Liver (tissue), 9 donors: ENCODE data around the gene HDAC3. TPM values are rescaled to one million over a fixed set of nuclear protein-coding genes. Genes with fewer than 3 reads are reported as not detected.

Experiments used
- DNase-seq: peaks from one replicate; pipeline ENCODE4 v3.0.0-alpha.2; 2017; ENCODE audit warnings: low spot score
- H3K27ac ChIP-seq, 2 donors: one replicate each; pipeline ENCODE4 v1.7.0; 2013; ENCODE audit warnings: inconsistent platforms in 2 of 2, low read length in 2 of 2, control low read depth in 1 of 2, low read depth in 1 of 2, mild to moderate bottlenecking in 1 of 2
- H3K27me3 ChIP-seq, 4 donors: one replicate each; pipeline versions ENCODE4 v1.6.1 to v1.7.0; 2013; ENCODE audit warnings: low read length in 3 of 4, inconsistent platforms in 1 of 4, mild to moderate bottlenecking in 1 of 4, moderate library complexity in 1 of 4; ENCODE audit not compliant: control insufficient read depth in 4 of 4, insufficient read depth in 4 of 4
- H3K36me3 ChIP-seq, 4 donors: one replicate each; pipeline versions ENCODE4 v1.6.1 to v1.7.0; 2013; ENCODE audit warnings: low read length in 3 of 4, mild to moderate bottlenecking in 3 of 4, low read depth in 1 of 4, moderate library complexity in 1 of 4; ENCODE audit not compliant: control insufficient read depth in 4 of 4, insufficient read depth in 3 of 4
- H3K4me1 ChIP-seq, 4 donors: one replicate each; pipeline versions ENCODE4 v1.6.1 to v1.7.0; 2013; ENCODE audit warnings: low read length in 3 of 4, mild to moderate bottlenecking in 3 of 4, moderate library complexity in 1 of 4; ENCODE audit not compliant: control insufficient read depth in 4 of 4, insufficient read depth in 4 of 4
- H3K4me3 ChIP-seq, 3 donors: one replicate each; pipeline versions ENCODE4 v1.6.1 to v1.7.0; 2013; ENCODE audit warnings: low read length in 3 of 3, control low read depth in 1 of 3, low read depth in 1 of 3, mild to moderate bottlenecking in 1 of 3
- H3K9ac ChIP-seq, 2 donors: one replicate each; pipeline ENCODE4 v1.7.0; 2013; ENCODE audit warnings: low read length in 2 of 2, mild to moderate bottlenecking in 2 of 2, moderate library complexity in 2 of 2, control low read depth in 1 of 2, low read depth in 1 of 2
- H3K9me3 ChIP-seq, 4 donors: one replicate each; pipeline versions ENCODE4 v1.6.1 to v1.7.0; 2013; ENCODE audit warnings: low read length in 3 of 4; ENCODE audit not compliant: control insufficient read depth in 4 of 4
- ATF3 ChIP-seq: IDR thresholded peaks from 2 replicates; pipeline ENCODE4 v1.6.1; 2016; ENCODE audit warnings: antibody characterized with exemption
- EGR1 ChIP-seq, 2 donors: IDR thresholded peaks; 2 replicates each; pipeline ENCODE4 v1.6.1; 2016 to 2018; ENCODE audit warnings: antibody characterized with exemption in 2 of 2, low read depth in 2 of 2
- FOXA1 ChIP-seq: IDR thresholded peaks from 2 replicates; pipeline ENCODE4 v1.6.1; 2016; ENCODE audit warnings: antibody characterized with exemption
- FOXA2 ChIP-seq: IDR thresholded peaks from 2 replicates; pipeline ENCODE4 v1.6.1; 2016; ENCODE audit warnings: antibody characterized with exemption
- GABPA ChIP-seq, 2 donors: IDR thresholded peaks in 1 of 2; conservative IDR thresholded peaks in 1 of 2; 2 replicates each; pipeline ENCODE4 v1.6.1; 2016; ENCODE audit warnings: antibody characterized with exemption in 2 of 2, mild to moderate bottlenecking in 1 of 2, moderate library complexity in 1 of 2
- HNF4A ChIP-seq, 2 donors: conservative IDR thresholded peaks; 2 replicates each; pipeline ENCODE4 v1.6.1; 2016; ENCODE audit warnings: antibody characterized with exemption in 2 of 2, mild to moderate bottlenecking in 2 of 2
- HNF4G ChIP-seq: IDR thresholded peaks from 2 replicates; pipeline ENCODE4 v1.6.1; 2016; ENCODE audit warnings: antibody characterized with exemption
- JUND ChIP-seq, 2 donors: IDR thresholded peaks; 2 replicates each; pipeline ENCODE4 v1.6.1; 2016; ENCODE audit warnings: antibody characterized with exemption in 2 of 2
- NR2F2 ChIP-seq: IDR thresholded peaks from 2 replicates; pipeline ENCODE4 v1.6.1; 2016; ENCODE audit warnings: antibody characterized with exemption
- RAD21 ChIP-seq, 2 donors: IDR thresholded peaks; 2 replicates each; pipeline ENCODE4 v1.6.1; 2016; ENCODE audit warnings: antibody characterized with exemption in 2 of 2, mild to moderate bottlenecking in 2 of 2
- REST ChIP-seq: IDR thresholded peaks from 2 replicates; pipeline ENCODE4 v1.6.1; 2016; ENCODE audit warnings: antibody characterized with exemption, mild to moderate bottlenecking
- RXRA ChIP-seq, 2 donors: IDR thresholded peaks; 2 replicates each; pipeline ENCODE4 v1.6.1; 2017 to 2018; ENCODE audit warnings: antibody characterized with exemption in 2 of 2, mild to moderate bottlenecking in 1 of 2
- SP1 ChIP-seq: IDR thresholded peaks from 2 replicates; pipeline ENCODE4 v1.6.1; 2018; ENCODE audit warnings: antibody characterized with exemption, mild to moderate bottlenecking
- TAF1 ChIP-seq: conservative IDR thresholded peaks from 2 replicates; pipeline ENCODE4 v1.6.1; 2016; ENCODE audit warnings: antibody characterized with exemption, mild to moderate bottlenecking
- YY1 ChIP-seq: IDR thresholded peaks from 2 replicates; pipeline ENCODE4 v1.6.1; 2016; ENCODE audit warnings: antibody characterized with exemption, mild to moderate bottlenecking
- ZBTB33 ChIP-seq: IDR thresholded peaks from 2 replicates; pipeline ENCODE4 v1.6.1; 2016; ENCODE audit warnings: antibody characterized with exemption
- WGBS: extraction: QIAGEN DNeasy Blood & Tissue Kit; methylation state at CpG from one replicate; pipeline ENCODE4 v1.1.7; 2013; 5-methylcytosine and 5-hydroxymethylcytosine counted together
- polyA plus RNA-seq, 2 donors: library from polyadenylated mRNA; stranded (reverse) in 1 of 2; unstranded in 1 of 2; fragments of 200-250 nt in 1 of 2; fragments of >200 nt in 1 of 2; fragmentation: Nextera tagmentation in 1 of 2; extraction: Ambion mirVana in 1 of 2; gene quantifications; one replicate each; pipeline versions ENCODE4 v1.2.1 to v1.2.3, GENCODE V29; 2013 to 2015
- total RNA-seq, 2 donors: library from RNA; depleted of rRNA; stranded (reverse); fragments of >200 nt; gene quantifications; one replicate each; pipeline ENCODE4 v1.2.3, GENCODE V29; 2014
- TF ChIP-seq, protein P1 (sequence below): IDR thresholded peaks from 2 replicates; pipeline ENCODE4 v1.6.1; 2016; ENCODE audit warnings: antibody characterized with exemption
- TF ChIP-seq, protein P2 (sequence below): fragments of 150-350 bp; IDR thresholded peaks from 2 replicates; pipeline ENCODE4 v1.5.1; 2017; ENCODE audit warnings: improper control_type of control experiment, low read depth, low read length; ENCODE audit not compliant: missing input control
- donor health status: healthy.
- donor health status: healthy.
- donor health status: healthy.
- donor health status: healthy.
- donor health status: healthy.

The HDAC3 gene
- total and polyA plus RNA-seq, 4 donors, result 20.1 to 45.3 (median 35.1) TPM

DNA sequence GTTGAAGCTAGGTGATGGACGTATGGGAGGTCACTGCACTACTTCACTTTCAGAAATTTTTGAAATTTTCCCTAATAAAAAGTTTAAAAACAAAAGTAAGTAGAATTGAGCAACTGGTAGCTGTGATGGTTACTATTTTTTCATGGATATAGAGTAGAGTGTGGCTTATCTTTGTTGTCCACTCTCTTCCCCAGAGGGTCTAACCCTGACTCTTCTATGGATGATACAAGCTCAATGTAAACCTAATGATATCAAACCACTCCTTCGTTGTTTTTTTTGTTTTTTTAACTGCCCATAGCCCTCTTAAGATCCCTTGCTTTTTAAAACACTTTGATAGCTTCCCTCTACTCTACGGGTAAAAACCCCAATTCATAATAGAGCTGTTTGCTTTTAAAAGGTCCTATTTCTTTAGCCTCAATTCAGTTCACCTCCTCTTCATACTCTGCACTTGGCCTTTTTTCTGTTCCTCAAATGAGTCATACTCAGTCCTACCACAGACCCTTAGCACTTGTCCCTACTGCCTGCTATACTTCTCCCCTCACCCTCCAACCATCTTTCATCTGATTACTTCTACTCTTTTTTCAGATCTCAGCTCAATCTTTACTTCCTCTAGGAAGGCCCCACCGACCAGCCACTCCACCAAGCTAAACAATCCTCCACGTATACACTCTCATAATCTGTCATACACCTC is 2.6 kb downstream of the HDAC3 start:
- H3K36me3 ChIP-seq, result peaks cover 0 to 12% (median 6%) of the 10 kb centered on the region in 4 donors
- TF ChIP-seq, protein P1, sequence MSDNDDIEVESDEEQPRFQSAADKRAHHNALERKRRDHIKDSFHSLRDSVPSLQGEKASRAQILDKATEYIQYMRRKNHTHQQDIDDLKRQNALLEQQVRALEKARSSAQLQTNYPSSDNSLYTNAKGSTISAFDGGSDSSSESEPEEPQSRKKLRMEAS, result no peak
- TF ChIP-seq YY1 (no peak), RAD21 (IDR thresholded peaks at IDR 0.05) (no peak), HNF4G (no peak), SP1 (no peak), RXRA (IDR thresholded peaks at IDR 0.05) (no peak), FOXA1 (no peak), GABPA (IDR thresholded peaks at IDR 0.05 in 1 of 2, conservative IDR thresholded peaks at IDR 0.05 in 1 of 2) (no peak), FOXA2 (no peak), JUND (IDR thresholded peaks at IDR 0.05) (no peak), NR2F2 (no peak), ATF3 (no peak), TAF1 (no peak), HNF4A (conservative IDR thresholded peaks at IDR 0.05) (no peak)
- TF ChIP-seq, protein P2, sequence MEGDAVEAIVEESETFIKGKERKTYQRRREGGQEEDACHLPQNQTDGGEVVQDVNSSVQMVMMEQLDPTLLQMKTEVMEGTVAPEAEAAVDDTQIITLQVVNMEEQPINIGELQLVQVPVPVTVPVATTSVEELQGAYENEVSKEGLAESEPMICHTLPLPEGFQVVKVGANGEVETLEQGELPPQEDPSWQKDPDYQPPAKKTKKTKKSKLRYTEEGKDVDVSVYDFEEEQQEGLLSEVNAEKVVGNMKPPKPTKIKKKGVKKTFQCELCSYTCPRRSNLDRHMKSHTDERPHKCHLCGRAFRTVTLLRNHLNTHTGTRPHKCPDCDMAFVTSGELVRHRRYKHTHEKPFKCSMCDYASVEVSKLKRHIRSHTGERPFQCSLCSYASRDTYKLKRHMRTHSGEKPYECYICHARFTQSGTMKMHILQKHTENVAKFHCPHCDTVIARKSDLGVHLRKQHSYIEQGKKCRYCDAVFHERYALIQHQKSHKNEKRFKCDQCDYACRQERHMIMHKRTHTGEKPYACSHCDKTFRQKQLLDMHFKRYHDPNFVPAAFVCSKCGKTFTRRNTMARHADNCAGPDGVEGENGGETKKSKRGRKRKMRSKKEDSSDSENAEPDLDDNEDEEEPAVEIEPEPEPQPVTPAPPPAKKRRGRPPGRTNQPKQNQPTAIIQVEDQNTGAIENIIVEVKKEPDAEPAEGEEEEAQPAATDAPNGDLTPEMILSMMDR, result no peak
- H3K27ac ChIP-seq, result no peak overlapping the region
- H3K9me3 ChIP-seq, result no peaks in the 10 kb centered on the region
- no peaks in the 10 kb centered on the region for H3K27me3 ChIP-seq
- WGBS, result 82% methylated on average over 5 of the region's 5 CpGs
- H3K9ac ChIP-seq, result no peak overlapping the region
- H3K4me3 ChIP-seq, result no peak overlapping the region
- DNase-seq, result no peak
- peaks cover 9 to 32% (median 26%) of the 10 kb centered on the region in 4 donors for H3K4me1 ChIP-seq

DNA sequence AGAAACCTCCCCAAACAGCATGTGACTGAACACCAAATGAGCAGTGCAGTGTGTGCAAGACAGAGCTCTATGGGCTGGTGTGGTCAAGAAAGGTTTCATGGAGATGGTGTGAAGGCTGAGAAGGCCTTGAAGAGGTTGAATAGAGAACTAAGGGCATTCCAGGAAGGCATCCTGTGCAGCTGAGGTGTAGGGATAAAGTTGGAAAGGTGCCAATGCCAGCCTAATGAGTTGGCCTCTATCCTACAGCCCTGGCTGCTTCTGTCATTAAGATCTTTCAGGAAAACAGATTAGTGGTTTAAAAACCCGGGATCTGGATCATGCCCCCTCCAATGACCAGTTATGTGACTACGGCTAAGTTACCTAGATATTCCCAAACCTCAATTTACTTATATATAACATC is 4.0 kb downstream of the HDAC3 start:
- no peak for DNase-seq
- H3K27me3 ChIP-seq, result no peaks in the 10 kb centered on the region
- no peak overlapping the region for H3K27ac ChIP-seq
- WGBS, result 89% methylated on average over 2 of the region's 2 CpGs
- H3K4me3 ChIP-seq, result no peak overlapping the region
- no peaks in the 10 kb centered on the region for H3K9me3 ChIP-seq
- TF ChIP-seq, protein P2, result no peak
- TF ChIP-seq REST (no peak), JUND (IDR thresholded peaks at IDR 0.05) (no peak), EGR1 (IDR thresholded peaks at IDR 0.05; ENCODE audit: low read depth in 2 of 2) (no peak), SP1 (no peak), ZBTB33 (no peak), ATF3 (no peak), FOXA2 (no peak), NR2F2 (no peak), HNF4A (conservative IDR thresholded peaks at IDR 0.05) (no peak), HNF4G (no peak), RAD21 (IDR thresholded peaks at IDR 0.05) (no peak), GABPA (IDR thresholded peaks at IDR 0.05 in 1 of 2, conservative IDR thresholded peaks at IDR 0.05 in 1 of 2) (no peak), YY1 (no peak)
- TF ChIP-seq, protein P1, result no peak
- no peak overlapping the region for H3K9ac ChIP-seq
- peaks cover 0 to 21% (median 17%) of the 10 kb centered on the region in 4 donors for H3K36me3 ChIP-seq
- H3K4me1 ChIP-seq, result peaks cover 7 to 30% (median 24%) of the 10 kb centered on the region in 4 donors
